Stimulated activated CD8-positive, alpha-beta memory T cell treated with anti-CD3 and anti-CD28 coated beads, Interleukin-2, amount 100 ng/mL, for 1 hour (primary cell): ENCODE results near the gene GLI1.

Source experiments
- DNase-seq, 2 donors: peaks; one replicate each; pipeline ENCODE4 v3.0.0-alpha.2; 2020; ENCODE audit warnings: low read depth in 2 of 2

Gene GLI1

DNA sequence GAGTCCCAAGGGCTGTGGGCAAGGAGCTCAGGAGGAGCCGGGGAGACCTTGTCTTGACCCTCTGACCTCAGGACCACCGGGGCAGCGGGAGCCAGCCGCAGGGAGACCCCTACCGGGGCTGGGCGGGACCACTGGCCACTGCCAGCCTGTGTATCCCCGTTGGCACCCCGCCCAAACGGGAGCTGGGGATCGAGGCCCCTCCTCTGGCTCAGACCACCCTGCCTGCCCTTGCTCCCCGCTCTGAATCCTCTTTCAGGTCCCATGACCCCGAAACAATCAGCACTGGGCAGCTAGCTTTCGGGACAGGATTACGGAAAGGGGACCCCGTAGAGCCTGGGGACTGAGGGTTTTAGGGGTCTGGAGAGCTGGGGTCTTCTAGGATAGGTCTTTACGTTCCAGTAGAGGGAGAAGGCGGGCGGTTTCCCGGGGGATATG is 1.3 kb downstream of the GLI1 start:
- DNase-seq = no peak

DNA sequence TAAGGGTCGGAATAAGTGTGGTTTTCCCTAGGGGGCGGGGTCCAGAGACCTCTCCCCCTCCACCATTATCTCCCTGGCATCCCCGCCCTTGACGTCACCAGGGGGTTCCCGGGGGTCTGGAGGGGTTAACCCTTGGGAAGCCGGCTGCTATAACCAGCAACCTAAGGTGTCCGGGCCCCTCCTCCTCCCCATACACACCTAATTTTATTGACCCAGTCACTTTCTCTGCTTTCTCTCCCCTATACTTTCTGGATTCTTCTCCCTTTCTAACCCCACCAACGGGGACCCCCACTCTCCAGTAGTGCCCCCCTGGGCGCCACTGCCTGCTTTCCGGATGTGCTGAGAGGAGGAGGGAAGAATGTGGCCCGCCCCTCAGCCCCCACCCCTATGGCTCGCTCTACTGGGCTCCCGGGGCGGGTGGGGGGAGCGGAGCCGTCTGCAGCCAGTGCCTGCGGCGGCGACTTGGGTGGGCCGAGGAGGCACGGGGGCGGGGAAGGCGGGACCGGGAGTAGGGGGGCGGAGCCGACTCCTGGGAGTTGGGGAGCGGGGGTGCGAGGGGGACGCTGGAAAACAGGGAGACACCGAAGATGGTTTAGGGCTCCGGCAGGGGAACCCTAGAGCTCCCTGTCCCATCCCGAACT is 1.8 kb downstream of the GLI1 start:
- no peak for DNase-seq

DNA sequence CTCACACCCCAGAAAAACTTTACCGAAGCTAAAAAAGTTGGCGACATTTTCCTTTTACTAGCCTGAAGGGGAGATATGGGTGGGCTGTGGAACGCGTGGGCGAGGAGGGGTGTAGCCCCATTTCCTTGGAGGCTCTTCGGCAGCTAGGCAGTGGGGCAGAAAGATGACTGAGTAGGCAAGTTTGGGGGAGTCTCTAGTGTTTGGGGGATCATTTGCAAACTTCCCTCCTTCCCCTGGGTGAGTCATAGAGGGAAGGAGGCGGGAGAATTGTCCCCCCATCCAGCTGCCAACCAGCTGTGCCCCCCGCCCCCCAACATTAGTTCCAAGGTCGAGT is 2.3 kb downstream of the GLI1 start:
- no peak for DNase-seq

DNA sequence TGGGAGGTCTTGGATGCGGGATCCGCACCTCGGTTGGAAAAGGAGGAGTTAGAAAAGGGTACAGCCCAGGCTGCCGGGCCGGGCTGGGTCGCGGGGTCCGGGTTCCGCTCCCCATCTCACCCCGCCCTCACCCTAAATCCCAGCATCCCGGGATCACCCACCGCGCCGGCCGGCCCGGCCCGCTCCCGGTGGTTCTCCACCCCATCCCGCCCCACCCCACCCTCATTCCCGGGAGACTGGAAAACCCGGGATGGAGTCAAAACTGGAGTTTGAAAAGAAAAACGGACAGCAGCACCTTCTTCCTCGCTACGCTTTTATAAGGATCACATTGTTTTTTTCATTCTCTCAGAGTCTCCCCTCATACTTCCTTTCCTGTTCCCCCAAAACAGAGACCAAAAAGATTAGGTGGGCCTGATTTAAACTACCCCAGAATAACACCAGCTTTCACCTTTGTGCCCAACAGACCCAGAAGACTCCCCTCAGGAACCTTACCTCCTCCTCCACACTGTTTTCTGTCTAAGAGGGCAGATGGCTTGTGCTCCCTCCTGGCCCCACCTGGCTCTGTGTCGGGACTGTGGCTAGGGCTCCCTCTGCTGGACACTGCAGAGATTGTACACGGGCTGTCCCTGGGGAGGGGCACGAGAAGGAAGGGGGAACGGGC is 2.8 kb downstream of the GLI1 start:
- DNase-seq = peak; percentile 74 to 81

DNA sequence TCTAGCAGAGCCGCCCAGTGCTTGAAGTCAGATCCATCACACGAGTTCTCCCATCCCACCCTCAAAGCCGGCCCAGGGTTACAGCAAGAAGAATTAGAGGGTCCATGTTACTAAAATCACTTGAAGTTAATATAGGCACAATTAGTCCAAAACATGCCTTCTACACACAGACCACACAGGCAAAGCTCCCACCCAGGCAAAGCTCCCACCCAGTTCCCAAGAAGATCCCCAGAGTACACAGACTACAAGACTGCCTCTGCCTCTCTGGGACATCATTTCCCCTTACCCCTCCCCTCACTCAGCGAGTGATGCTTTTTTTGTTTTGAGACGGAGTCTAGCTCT is 3.3 kb downstream of the GLI1 start:
- DNase-seq = no peak

DNA sequence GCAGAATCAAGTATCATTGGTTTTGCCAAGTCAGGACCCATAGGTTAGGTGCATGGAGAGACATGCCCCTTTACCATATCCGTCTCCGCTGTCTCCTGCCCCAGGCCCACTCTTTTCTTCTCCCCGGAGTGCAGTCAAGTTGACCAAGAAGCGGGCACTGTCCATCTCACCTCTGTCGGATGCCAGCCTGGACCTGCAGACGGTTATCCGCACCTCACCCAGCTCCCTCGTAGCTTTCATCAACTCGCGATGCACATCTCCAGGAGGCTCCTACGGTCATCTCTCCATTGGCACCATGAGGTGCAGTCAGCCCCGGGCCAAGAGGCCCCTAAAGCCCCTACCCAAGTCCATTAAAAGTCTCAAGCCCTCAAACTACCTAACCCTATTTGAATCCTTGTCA is 5.0 kb downstream of the GLI1 start:
- DNase-seq = no peak

DNA sequence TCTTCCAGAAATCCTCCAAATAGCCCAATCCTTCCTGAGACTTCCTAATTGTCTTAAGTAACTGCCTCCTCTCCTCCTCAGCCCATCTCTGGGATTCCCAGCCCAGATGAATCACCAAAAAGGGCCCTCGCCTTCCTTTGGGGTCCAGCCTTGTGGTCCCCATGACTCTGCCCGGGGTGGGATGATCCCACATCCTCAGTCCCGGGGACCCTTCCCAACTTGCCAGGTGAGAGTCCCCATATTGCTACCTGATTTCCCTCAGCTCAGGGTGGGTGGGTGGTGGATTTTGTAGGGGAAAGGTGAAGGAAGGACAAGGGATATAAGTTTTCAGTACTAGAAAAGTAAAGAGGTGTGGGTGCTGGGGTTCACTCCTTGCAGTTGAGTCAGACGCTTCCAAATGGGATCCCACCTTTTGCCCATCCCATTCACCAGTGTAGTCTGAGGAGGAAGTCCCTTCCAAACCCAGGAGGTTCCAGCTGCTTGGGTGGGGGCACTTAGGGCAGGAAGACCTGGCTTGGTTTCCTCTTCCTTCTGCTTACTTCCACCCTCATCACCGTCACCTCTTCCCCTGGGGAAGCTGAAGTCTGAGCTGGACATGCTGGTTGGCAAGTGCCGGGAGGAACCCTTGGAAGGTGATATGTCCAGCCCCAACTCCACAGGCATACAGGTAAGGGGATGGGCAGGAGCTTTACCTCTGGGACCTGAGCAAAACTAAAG is 5.6 kb downstream of the GLI1 start:
- DNase-seq = no peak

DNA sequence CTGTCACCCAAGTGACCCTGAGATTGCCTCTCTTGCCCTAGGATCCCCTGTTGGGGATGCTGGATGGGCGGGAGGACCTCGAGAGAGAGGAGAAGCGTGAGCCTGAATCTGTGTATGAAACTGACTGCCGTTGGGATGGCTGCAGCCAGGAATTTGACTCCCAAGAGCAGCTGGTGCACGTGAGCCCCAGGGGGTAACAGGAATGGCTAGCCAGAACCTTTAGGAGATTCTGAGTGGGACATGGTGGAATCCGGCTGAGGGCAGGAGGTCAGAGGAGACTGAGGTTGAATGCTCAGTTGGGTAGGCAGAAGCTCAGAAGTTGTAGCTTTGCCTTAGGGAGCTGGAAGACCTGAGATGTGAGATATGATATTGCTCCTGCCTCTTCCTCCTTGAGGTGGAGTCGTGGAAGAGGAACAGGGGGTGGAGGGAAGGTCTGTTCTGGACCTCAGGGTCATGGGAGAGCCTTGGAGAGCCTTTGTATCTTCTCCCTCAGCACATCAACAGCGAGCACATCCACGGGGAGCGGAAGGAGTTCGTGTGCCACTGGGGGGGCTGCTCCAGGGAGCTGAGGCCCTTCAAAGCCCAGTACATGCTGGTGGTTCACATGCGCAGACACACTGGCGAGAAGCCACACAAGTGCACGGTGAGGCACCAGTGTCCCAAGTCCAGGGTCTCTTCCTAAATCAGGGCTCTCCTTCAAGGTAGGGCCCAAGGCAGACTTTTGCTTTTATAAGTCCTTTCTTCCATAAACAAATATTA is 6.3 kb downstream of the GLI1 start:
- DNase-seq = no peak

DNA sequence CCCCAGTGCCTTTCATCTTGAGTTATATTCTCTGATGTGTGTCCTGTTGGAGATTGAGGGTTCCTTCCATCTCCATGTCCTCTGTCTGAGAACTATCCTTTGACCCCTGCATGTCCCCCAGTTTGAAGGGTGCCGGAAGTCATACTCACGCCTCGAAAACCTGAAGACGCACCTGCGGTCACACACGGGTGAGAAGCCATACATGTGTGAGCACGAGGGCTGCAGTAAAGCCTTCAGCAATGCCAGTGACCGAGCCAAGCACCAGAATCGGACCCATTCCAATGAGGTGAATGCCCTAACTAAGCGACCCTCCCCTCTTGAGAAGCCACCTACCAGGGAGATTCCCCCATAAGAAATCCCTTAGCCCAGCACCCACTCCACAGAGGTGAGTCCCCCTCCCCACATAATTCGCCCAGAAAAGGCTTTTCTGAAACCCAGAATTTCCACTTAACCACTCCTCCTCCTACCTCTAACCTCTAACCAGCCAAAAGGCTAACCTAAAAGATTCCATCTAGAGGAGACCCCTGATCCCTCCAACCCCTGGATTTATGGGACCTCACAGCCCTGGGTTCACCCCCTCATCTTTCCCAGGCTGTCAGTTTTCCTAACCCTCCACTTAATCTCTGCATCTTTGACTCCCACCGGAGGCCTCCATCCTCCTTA is 7.8 kb downstream of the GLI1 start:
- no peak for DNase-seq

DNA sequence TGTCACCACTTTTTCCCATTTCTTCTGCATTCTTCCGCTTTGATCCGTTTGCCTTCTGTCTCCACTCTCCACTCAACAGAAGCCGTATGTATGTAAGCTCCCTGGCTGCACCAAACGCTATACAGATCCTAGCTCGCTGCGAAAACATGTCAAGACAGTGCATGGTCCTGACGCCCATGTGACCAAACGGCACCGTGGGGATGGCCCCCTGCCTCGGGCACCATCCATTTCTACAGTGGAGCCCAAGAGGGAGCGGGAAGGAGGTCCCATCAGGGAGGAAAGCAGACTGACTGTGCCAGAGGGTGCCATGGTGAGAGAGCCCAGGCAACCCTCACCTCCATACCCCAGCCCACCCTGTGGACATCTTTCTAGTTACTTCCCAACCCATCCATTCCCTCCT is 8.3 kb downstream of the GLI1 start:
- no peak for DNase-seq

DNA sequence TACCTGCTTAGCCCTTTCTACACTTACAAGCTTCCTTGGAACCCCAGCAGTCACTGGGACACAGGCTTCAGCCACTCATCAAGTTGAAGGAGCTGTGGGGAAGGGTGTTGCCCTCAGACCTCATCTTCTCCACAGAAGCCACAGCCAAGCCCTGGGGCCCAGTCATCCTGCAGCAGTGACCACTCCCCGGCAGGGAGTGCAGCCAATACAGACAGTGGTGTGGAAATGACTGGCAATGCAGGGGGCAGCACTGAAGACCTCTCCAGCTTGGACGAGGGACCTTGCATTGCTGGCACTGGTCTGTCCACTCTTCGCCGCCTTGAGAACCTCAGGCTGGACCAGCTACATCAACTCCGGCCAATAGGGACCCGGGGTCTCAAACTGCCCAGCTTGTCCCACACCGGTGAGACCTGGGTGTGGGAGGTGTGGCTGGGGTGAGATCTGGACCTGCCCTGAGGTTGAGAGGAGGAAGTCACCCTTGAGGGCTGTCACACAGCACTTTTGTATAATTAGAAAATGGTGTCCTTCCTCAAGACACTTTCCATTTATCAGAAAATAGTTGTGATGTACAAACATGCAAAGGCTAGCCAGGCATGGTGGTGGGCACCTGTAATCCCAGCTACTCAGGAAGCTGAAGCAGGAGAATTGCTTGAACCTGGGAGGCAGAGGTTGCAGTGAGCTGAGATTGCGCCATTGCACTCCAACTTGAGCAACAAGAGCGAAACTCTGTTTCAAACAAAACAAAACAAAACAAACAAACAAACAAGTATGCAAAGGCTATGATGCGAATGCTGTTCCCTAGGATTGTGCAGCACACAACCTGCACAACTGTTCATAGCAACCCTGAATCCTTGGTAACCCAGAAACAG is 9.9 kb downstream of the GLI1 start:
- DNase-seq = no peak

DNA sequence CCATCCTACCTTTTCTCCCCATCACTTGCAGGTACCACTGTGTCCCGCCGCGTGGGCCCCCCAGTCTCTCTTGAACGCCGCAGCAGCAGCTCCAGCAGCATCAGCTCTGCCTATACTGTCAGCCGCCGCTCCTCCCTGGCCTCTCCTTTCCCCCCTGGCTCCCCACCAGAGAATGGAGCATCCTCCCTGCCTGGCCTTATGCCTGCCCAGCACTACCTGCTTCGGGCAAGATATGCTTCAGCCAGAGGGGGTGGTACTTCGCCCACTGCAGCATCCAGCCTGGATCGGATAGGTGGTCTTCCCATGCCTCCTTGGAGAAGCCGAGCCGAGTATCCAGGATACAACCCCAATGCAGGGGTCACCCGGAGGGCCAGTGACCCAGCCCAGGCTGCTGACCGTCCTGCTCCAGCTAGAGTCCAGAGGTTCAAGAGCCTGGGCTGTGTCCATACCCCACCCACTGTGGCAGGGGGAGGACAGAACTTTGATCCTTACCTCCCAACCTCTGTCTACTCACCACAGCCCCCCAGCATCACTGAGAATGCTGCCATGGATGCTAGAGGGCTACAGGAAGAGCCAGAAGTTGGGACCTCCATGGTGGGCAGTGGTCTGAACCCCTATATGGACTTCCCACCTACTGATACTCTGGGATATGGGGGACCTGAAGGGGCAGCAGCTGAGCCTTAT is 10.8 kb downstream of the GLI1 start:
- no peak for DNase-seq

DNA sequence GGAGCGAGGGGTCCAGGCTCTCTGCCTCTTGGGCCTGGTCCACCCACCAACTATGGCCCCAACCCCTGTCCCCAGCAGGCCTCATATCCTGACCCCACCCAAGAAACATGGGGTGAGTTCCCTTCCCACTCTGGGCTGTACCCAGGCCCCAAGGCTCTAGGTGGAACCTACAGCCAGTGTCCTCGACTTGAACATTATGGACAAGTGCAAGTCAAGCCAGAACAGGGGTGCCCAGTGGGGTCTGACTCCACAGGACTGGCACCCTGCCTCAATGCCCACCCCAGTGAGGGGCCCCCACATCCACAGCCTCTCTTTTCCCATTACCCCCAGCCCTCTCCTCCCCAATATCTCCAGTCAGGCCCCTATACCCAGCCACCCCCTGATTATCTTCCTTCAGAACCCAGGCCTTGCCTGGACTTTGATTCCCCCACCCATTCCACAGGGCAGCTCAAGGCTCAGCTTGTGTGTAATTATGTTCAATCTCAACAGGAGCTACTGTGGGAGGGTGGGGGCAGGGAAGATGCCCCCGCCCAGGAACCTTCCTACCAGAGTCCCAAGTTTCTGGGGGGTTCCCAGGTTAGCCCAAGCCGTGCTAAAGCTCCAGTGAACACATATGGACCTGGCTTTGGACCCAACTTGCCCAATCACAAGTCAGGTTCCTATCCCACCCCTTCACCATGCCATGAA is 11.5 kb downstream of the GLI1 start:
- no peak for DNase-seq

DNA sequence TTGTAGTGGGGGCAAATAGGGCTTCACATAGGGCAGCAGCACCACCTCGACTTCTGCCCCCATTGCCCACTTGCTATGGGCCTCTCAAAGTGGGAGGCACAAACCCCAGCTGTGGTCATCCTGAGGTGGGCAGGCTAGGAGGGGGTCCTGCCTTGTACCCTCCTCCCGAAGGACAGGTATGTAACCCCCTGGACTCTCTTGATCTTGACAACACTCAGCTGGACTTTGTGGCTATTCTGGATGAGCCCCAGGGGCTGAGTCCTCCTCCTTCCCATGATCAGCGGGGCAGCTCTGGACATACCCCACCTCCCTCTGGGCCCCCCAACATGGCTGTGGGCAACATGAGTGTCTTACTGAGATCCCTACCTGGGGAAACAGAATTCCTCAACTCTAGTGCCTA is 12.1 kb downstream of the GLI1 start:
- no peak for DNase-seq

DNA sequence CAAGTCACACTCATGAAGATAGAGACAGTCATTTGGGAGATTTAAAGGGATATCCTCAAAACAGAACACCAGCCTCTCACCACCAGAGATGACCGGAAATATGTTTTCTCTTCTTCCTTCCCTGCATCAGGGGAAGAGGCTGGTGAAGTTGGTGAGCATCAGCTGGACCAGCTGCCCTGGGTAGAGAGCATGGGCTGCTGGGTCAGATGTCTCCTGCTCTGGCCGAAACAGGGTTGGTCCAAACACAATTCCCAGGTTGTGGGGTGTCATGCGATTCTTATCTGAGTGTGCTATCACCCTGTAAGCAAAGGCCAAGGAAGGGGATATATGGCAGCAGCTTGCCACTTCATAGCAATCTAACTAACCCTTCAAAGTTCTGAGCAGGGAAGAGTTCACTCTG is 12.8 kb downstream of the GLI1 start:
- DNase-seq = no peak

DNA sequence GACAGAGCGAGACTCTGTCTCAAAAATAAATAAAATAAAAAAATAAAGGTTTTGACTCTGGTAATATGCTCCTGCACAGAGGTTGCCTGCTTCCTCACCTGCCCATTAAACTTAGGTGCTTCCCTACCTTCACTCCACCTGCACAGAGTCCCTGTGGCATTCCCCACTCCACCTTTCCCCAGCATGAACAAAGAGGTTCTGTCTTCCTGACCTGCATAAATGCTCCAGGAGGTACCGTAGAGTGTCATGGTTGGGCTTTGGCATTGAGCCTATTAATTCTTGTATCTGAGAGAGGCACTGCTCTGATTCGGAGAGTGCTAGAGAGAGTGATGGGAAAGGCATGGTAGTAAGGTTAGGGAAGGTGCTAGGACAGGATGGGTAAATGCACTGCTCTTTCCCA is 13.8 kb downstream of the GLI1 start:
- no peak for DNase-seq

DNA sequence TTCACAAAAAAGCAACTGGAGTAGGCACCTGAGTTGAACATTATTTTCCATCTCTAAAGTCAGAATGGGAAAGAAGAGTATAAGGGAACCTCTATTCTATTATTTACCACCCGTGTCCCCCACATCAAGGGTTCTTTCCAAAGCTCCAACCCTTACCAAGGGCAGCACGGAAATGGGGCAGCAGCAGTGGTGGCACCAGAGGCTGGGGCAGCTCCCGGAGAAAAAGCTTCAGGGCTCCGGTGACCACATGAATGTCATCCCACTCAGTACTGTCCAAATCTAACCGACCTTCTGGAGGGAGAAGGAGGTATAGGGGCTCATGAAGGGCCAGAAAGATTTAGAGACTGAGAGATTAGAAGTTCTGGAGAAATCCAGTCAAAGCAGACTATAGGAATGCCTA is 14.3 kb downstream of the GLI1 start:
- DNase-seq = no peak

DNA sequence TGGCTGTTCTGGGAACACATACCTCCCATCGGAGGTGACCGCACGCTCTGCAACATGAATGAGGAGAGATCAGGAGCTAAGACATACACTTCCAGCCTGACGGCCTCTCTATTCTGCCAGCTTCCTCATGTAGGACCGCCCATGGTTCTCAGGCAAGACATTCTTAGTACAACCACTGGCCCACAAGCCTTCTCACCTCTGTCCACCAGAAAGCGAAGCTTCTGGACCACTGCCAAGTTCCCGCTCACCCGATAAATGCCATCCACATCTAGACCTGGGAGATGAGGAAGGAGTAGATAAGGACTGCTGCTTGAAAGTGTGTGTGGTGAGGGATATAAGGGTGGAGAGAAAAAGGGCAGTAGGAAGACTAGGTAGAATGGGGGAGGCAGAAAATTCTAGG is 14.8 kb downstream of the GLI1 start:
- no peak for DNase-seq

DNA sequence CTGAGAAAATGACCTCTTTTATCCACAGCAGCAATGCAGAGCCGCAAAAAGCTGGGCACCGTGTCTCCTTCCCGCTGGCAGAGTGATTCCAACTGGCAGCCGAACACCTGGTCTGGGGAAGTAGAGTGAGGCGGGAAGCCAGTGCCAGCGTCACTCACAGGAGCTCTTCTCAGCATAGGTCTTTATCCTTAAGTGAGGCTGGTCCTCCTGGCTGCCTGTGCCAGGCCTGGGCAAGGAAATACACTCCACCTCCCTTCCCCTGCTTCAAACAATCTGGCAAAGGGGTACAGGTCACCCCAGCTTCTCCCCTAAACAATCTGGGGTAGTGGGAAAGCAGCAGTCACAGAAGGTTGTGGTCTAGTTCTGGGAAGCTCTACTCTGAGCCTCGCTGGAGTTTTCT is 15.3 kb downstream of the GLI1 start:
- no peak for DNase-seq
